H1 (cell line): Measurements from ENCODE around the gene SP4. TPM values are rescaled to one million over a fixed set of nuclear protein-coding genes. Genes with fewer than 3 reads are reported as not detected.

Experiments
- CTCF ChIA-PET: fragments of 300-600 bp; sonication (Branson Sonifier 250); formaldehyde crosslinking; loops from one replicate; lab custom pipeline; 2021; ENCODE audit not compliant: partially characterized antibody; lab: Charles Lee
- POLR2A ChIA-PET: fragments of 300-600 bp; sonication (Branson Sonifier 250); formaldehyde crosslinking; loops from one replicate; lab custom pipeline; 2021; ENCODE audit warnings: inconsistent platforms; ENCODE audit not compliant: partially characterized antibody; lab: Charles Lee
- DNase-seq, 2 experiments: peaks; one replicate each; pipeline versions ENCODE4 v3.0.0 to v3.0.0-alpha.2; 2010 to 2022; ENCODE audit warnings: low spot score in 2 of 2, low read depth in 1 of 2, mixed read lengths in 1 of 2
- FAIRE-seq: peaks from 2 replicates; lab custom pipeline; 2011; peaks lifted over from hg19 to GRCh38; lab: Jason Lieb, UNC
- H2AFZ ChIP-seq: 2 replicates; pipeline ENCODE4 v1.8.1; 2012; ENCODE audit warnings: low read length, inconsistent platforms
- H2AK5ac ChIP-seq: 2 replicates; pipeline ENCODE4 v1.6.1; 2013; ENCODE audit warnings: low read depth, low read length
- H2BK120ac ChIP-seq: replicated peaks from 2 replicates; pipeline ENCODE3; 2013; ENCODE audit warnings: low read depth, low read length, inconsistent platforms
- H2BK12ac ChIP-seq: 2 replicates; pipeline ENCODE4 v1.6.1; 2013; ENCODE audit warnings: low read depth, low read length
- H2BK15ac ChIP-seq: 2 replicates; pipeline ENCODE4 v1.6.1; 2013; ENCODE audit warnings: low read length
- H2BK20ac ChIP-seq: 2 replicates; pipeline ENCODE4 v1.6.1; 2013; ENCODE audit warnings: low read length
- H2BK5ac ChIP-seq: 2 replicates; pipeline ENCODE4 v1.6.1; 2013; ENCODE audit warnings: low read depth, low read length
- H3K14ac ChIP-seq: 2 replicates; pipeline ENCODE4 v1.6.1; 2013; ENCODE audit warnings: inconsistent platforms; ENCODE audit not compliant: insufficient read length
- H3K18ac ChIP-seq: 2 replicates; pipeline ENCODE4 v1.6.1; 2013; ENCODE audit warnings: low read length; ENCODE audit errors: extremely low read depth
- H3K23ac ChIP-seq: 2 replicates; pipeline ENCODE4 v1.6.1; 2013; ENCODE audit warnings: inconsistent platforms; ENCODE audit not compliant: insufficient read length
- H3K23me2 ChIP-seq: 2 replicates; pipeline ENCODE4 v1.6.1; 2013; ENCODE audit warnings: low read depth, low read length
- H3K27ac ChIP-seq: 2 replicates; pipeline ENCODE4 v1.6.1; 2011; ENCODE audit warnings: low read depth, low read length, inconsistent platforms
- H3K27me3 ChIP-seq, 4 experiments: replicated peaks in 1 of 4; 1 replicate in 1 of 4; 2 replicates in 3 of 4; pipeline versions ENCODE4 v1.6.1 to v1.8.1; 2011 to 2013; ENCODE audit warnings: low read length in 3 of 4, mild to moderate bottlenecking in 3 of 4, inconsistent platforms in 2 of 4, mixed read lengths in 2 of 4, moderate library complexity in 1 of 4; ENCODE audit not compliant: control insufficient read depth in 3 of 4, insufficient read depth in 3 of 4; ENCODE audit errors: extremely low read depth in 1 of 4
- H3K36me3 ChIP-seq, 4 experiments: 2 replicates each; pipeline versions ENCODE4 v1.6.1 to v1.8.1; 2011 to 2013; ENCODE audit warnings: mild to moderate bottlenecking in 4 of 4, low read length in 3 of 4, moderate library complexity in 2 of 4, control low read depth in 1 of 4, inconsistent platforms in 1 of 4; ENCODE audit not compliant: insufficient read depth in 4 of 4, control insufficient read depth in 2 of 4
- H3K4ac ChIP-seq: replicated peaks from 2 replicates; pipeline ENCODE3; 2013; ENCODE audit warnings: low read length, low read depth, mixed read lengths, inconsistent platforms; ENCODE audit not compliant: insufficient read length
- H3K4me1 ChIP-seq, 4 experiments: replicated peaks in 1 of 4; 1 replicate in 1 of 4; 2 replicates in 3 of 4; pipeline versions ENCODE4 v1.6.1 to v1.8.1; 2011 to 2013; ENCODE audit warnings: low read length in 3 of 4, inconsistent platforms in 2 of 4, mixed read lengths in 1 of 4; ENCODE audit not compliant: insufficient read depth in 4 of 4, control insufficient read depth in 3 of 4
- H3K4me2 ChIP-seq, 2 experiments: 2 replicates each; pipeline versions ENCODE4 v1.6.1 to v1.8.1; 2011 to 2013; ENCODE audit warnings: low read depth in 2 of 2, low read length in 2 of 2, control low read depth in 1 of 2, inconsistent platforms in 1 of 2, mild to moderate bottlenecking in 1 of 2; ENCODE audit not compliant: insufficient read depth in 1 of 2
- H3K4me3 ChIP-seq, 4 experiments: fragments of 200-600, 300-600 bp in 1 of 4; sonication (generic), shearing (Covaris generic), sonication (Bioruptor Twin) in 1 of 4; 2 replicates each; pipeline versions ENCODE4 v1.5.1 to v1.8.1; 2011 to 2016; ENCODE audit warnings: low read length in 4 of 4, low read depth in 3 of 4, control low read depth in 2 of 4, inconsistent platforms in 2 of 4, mild to moderate bottlenecking in 2 of 4, mixed read lengths in 1 of 4, moderate library complexity in 1 of 4; ENCODE audit not compliant: insufficient read depth in 2 of 4; ENCODE audit errors: extremely low read depth in 1 of 4
- H3K56ac ChIP-seq: replicated peaks from 2 replicates; pipeline ENCODE3; 2013; ENCODE audit warnings: low read depth, mild to moderate bottlenecking, mixed read lengths, low read length, inconsistent platforms; ENCODE audit not compliant: insufficient read length
- H3K79me1 ChIP-seq: 2 replicates; pipeline ENCODE4 v1.6.1; 2013; ENCODE audit warnings: low read depth, low read length, control low read depth
- H3K79me2 ChIP-seq, 2 experiments: 2 replicates each; pipeline versions ENCODE4 v1.6.1 to v1.8.1; 2012 to 2013; ENCODE audit warnings: low read length in 2 of 2, mild to moderate bottlenecking in 2 of 2, inconsistent platforms in 1 of 2; ENCODE audit not compliant: insufficient read depth in 2 of 2, control insufficient read depth in 1 of 2
- H3K9ac ChIP-seq, 4 experiments: replicated peaks in 1 of 4; 1 replicate in 1 of 4; 2 replicates in 3 of 4; pipeline versions ENCODE4 v1.6.1 to v1.8.1; 2011 to 2013; ENCODE audit warnings: low read depth in 3 of 4, low read length in 3 of 4, control low read depth in 2 of 4, mild to moderate bottlenecking in 2 of 4, moderate library complexity in 2 of 4, inconsistent platforms in 1 of 4; ENCODE audit errors: extremely low read depth in 1 of 4
- H3K9me3 ChIP-seq, 2 experiments: 2 replicates each; pipeline versions ENCODE4 v1.6.1 to v1.8.1; 2012 to 2013; ENCODE audit warnings: mild to moderate bottlenecking in 2 of 2, moderate library complexity in 2 of 2, control low read depth in 1 of 2, inconsistent platforms in 1 of 2, low read depth in 1 of 2, low read length in 1 of 2, mixed read lengths in 1 of 2; ENCODE audit not compliant: insufficient read depth in 2 of 2
- H4K20me1 ChIP-seq, 2 experiments: replicated peaks in 1 of 2; 2 replicates each; pipeline versions ENCODE3 to v1.8.1; 2011 to 2013; ENCODE audit warnings: inconsistent platforms in 2 of 2, low read length in 2 of 2, mild to moderate bottlenecking in 1 of 2; ENCODE audit not compliant: insufficient read depth in 2 of 2, control insufficient read depth in 1 of 2
- H4K5ac ChIP-seq: 2 replicates; pipeline ENCODE4 v1.6.1; 2013; ENCODE audit warnings: low read length, low read depth, mixed read lengths, inconsistent platforms; ENCODE audit not compliant: insufficient read length
- H4K8ac ChIP-seq: 2 replicates; pipeline ENCODE4 v1.8.0; 2013; ENCODE audit warnings: mild to moderate bottlenecking, moderate library complexity, low read length, inconsistent platforms; ENCODE audit not compliant: insufficient read depth; ENCODE audit errors: extremely low read depth
- H4K91ac ChIP-seq: replicated peaks from 2 replicates; pipeline ENCODE3; 2013; ENCODE audit warnings: low read length, mixed read lengths, inconsistent platforms; ENCODE audit not compliant: insufficient read length
- ASH2L ChIP-seq: fragments of 200-600, 300-600 bp; sonication (generic); IDR thresholded peaks from one replicate; pipeline ENCODE4 v1.7.1; 2017; ENCODE audit warnings: low read length
- BRCA1 ChIP-seq: IDR thresholded peaks from 2 replicates; pipeline ENCODE4 v1.6.1; 2012; ENCODE audit warnings: low read depth, low read length, improper control_type of control experiment
- CHD1 ChIP-seq: IDR thresholded peaks from 2 replicates; pipeline ENCODE4 v1.6.1; 2012; ENCODE audit warnings: low read depth, low read length, improper control_type of control experiment
- CTBP2 ChIP-seq: IDR thresholded peaks from 2 replicates; pipeline ENCODE4 v1.7.0; 2011; ENCODE audit warnings: borderline replicate concordance, mild to moderate bottlenecking, moderate library complexity, mixed read lengths, low read length; ENCODE audit not compliant: insufficient read depth, insufficient read length
- FOSL1 ChIP-seq: IDR thresholded peaks from 2 replicates; pipeline ENCODE4 v1.6.1; 2011; ENCODE audit warnings: mild to moderate bottlenecking, low read depth, low read length, moderate library complexity; ENCODE audit not compliant: insufficient read depth
- JUN ChIP-seq: IDR thresholded peaks from 2 replicates; pipeline ENCODE4 v1.6.1; 2011; ENCODE audit warnings: low read depth, mild to moderate bottlenecking, improper control_type of control experiment, low read length
- JUND ChIP-seq: IDR thresholded peaks from 2 replicates; pipeline ENCODE4 v1.6.1; 2011; ENCODE audit warnings: mild to moderate bottlenecking, improper control_type of control experiment, low read length
- KDM5A ChIP-seq: fragments of 200-600 bp; IDR thresholded peaks from 2 replicates; pipeline ENCODE4 v1.7.1; 2012; ENCODE audit warnings: mild to moderate bottlenecking, low read length, inconsistent platforms, mixed read lengths
- NANOG ChIP-seq: IDR thresholded peaks from 2 replicates; pipeline ENCODE4 v1.6.1; 2011; ENCODE audit warnings: low read length, low read depth, mild to moderate bottlenecking, inconsistent platforms; ENCODE audit not compliant: insufficient read depth, poor library complexity, severe bottlenecking
- RXRA ChIP-seq: IDR thresholded peaks from 2 replicates; pipeline ENCODE4 v1.6.1; 2011; ENCODE audit warnings: low read depth, mild to moderate bottlenecking, low read length, moderate library complexity; ENCODE audit not compliant: insufficient read depth
- SIX5 ChIP-seq: IDR thresholded peaks from 2 replicates; pipeline ENCODE4 v1.6.1; 2011; ENCODE audit warnings: mild to moderate bottlenecking, low read depth, low read length
- SP1 ChIP-seq: IDR thresholded peaks from 2 replicates; pipeline ENCODE4 v1.6.1; 2011; ENCODE audit warnings: low read depth, low read length
- SUZ12 ChIP-seq: fragments of 200-600 bp; sonication (generic); IDR thresholded peaks from 2 replicates; pipeline ENCODE4 v1.6.1; 2012; ENCODE audit warnings: mild to moderate bottlenecking, inconsistent platforms, low read length, moderate library complexity, mixed read lengths
- polyA plus RNA-seq, 7 experiments: library from polyadenylated mRNA; depleted of rRNA in 3 of 7; stranded (reverse) in 5 of 7; unstranded in 2 of 7; fragments of >200 nt in 5 of 7; fragments of 200-250 nt in 2 of 7; gene quantifications; 1 replicate in 5 of 7; 2 replicates in 1 of 7; 4 replicates in 1 of 7; pipeline versions ENCODE4 v1.2.1 to v1.2.3, GENCODE V29; 2011 to 2013; ENCODE audit warnings: missing spikeins in 2 of 7, mixed read lengths in 2 of 7
- total RNA-seq: library from RNA; stranded (reverse); fragmentation: NEBNext Ultra II Directional; extraction: Animal tissue kit (Norgen Biotek cat#: 25700); gene quantifications from 2 replicates; pipeline ENCODE4 v1.2.1, GENCODE V29; 2021

SP4 gene
- total and polyA plus RNA-seq, 2 of the 8 experiments (the other 6 are each of a cell fraction or from before 2014, with no cell fraction given) = 10.0 to 24.0 TPM

GRCh38 chr7:21514062-21514461, 86.2 kb downstream of the SP4 start:
- Histone ChIP-seq H3K79me2 (no peaks in the 10 kb centered on the region), H2BK120ac (no peak overlapping the region), H4K8ac (no peak overlapping the region), H3K14ac (no peak overlapping the region), H3K4me1 (no peaks in the 10 kb centered on the region), H3K4me3 (no peak overlapping the region), H4K91ac (no peak overlapping the region), H4K20me1 (no peaks in the 10 kb centered on the region), H2BK20ac (no peak overlapping the region), H3K27ac (no peak overlapping the region), H3K18ac (no peak overlapping the region), H2BK15ac (no peak overlapping the region), H3K9me3 (no peaks in the 10 kb centered on the region), H3K56ac (no peak overlapping the region), H3K23ac (no peak overlapping the region), H3K9ac (no peak overlapping the region), H3K4ac (no peak overlapping the region), H2AK5ac (no peak overlapping the region), H2BK12ac (no peak overlapping the region), H3K23me2 (no peaks in the 10 kb centered on the region), H3K36me3 (peaks cover 0 to 12% (median 2%) of the 10 kb centered on the region in 4 experiments; a peak in 3 of 8 replicates), H2BK5ac (no peak overlapping the region), H3K79me1 (no peaks in the 10 kb centered on the region), H3K27me3 (no peaks in the 10 kb centered on the region), H4K5ac (no peak overlapping the region), H2AFZ (no peak overlapping the region), H3K4me2 (no peak overlapping the region)
- POLR2A ChIA-PET = no interaction called here
- FAIRE-seq = no peak
- TF ChIP-seq ASH2L = no peak
- no peak for TF ChIP-seq KDM5A
- no peak for TF ChIP-seq CTBP2
- TF ChIP-seq RXRA = no peak
- TF ChIP-seq BRCA1 = no peak
- TF ChIP-seq SIX5 = no peak
- no peak for TF ChIP-seq NANOG
- no peak for TF ChIP-seq CHD1
- TF ChIP-seq FOSL1 = no peak
- no peak for TF ChIP-seq SUZ12
- no peak for TF ChIP-seq JUN
- no peak for TF ChIP-seq JUND
- TF ChIP-seq SP1 = no peak
- no peak for DNase-seq
- CTCF ChIA-PET = interaction anchor here (0.7 to 1.5 kb wide), 3 partner anchors 11 to 270 kb away, joined by 3 to 5 read pairs (median 3); no protein-coding TSS in a partner anchor
